ENCODE measurements around the gene HBS1L. TPM values are rescaled to one million over a fixed set of nuclear protein-coding genes. Genes with fewer than 3 reads are reported as not detected.

Gene HBS1L
- polyA plus RNA-seq, 5 donors: 47.2 to 81.1 (median 70.7) TPM

GRCh38 chr6:135004399-135004798, 50.2 kb downstream of the HBS1L start:
- no peak for DNase-seq

GRCh38 chr6:135002974-135003703, 51.5 kb downstream of the HBS1L start:
- no peak for DNase-seq

- no peak for DNase-seq
These were observed 52.3 kb downstream of the HBS1L start for GRCh38 chr6:135002229-135002844.

- DNase-seq: no peak
These were observed 55.5 kb downstream of the HBS1L start for GRCh38 chr6:134999107-134999506.

GRCh38 chr6:134997133-134997995, 57.3 kb downstream of the HBS1L start:
- no peak for DNase-seq

- DNase-seq: no peak
These were observed 59.1 kb downstream of the HBS1L start for GRCh38 chr6:134995536-134995935.

GRCh38 chr6:134994431-134994830, 60.2 kb downstream of the HBS1L start:
- DNase-seq: no peak

GRCh38 chr6:134992155-134992554, 62.5 kb downstream of the HBS1L start:
- DNase-seq: no peak

- no peak for DNase-seq
These were observed 64.4 kb downstream of the HBS1L start for GRCh38 chr6:134990262-134990661.

GRCh38 chr6:134984821-134985220, 69.8 kb downstream of the HBS1L start:
- DNase-seq: no peak

GRCh38 chr6:134983823-134984222, 70.8 kb downstream of the HBS1L start:
- no peak for DNase-seq

- no peak for DNase-seq
These were observed 72.5 kb downstream of the HBS1L start for GRCh38 chr6:134982161-134982560.

GRCh38 chr6:134980846-134981245, 73.8 kb downstream of the HBS1L start:
- no peak for DNase-seq

GRCh38 chr6:134979142-134979541, 75.5 kb downstream of the HBS1L start:
- no peak for DNase-seq

- DNase-seq: no peak
These were observed 80.3 kb downstream of the HBS1L start for GRCh38 chr6:134974370-134974769.

GRCh38 chr6:134967711-134968110, 86.9 kb downstream of the HBS1L start:
- DNase-seq: no peak

GRCh38 chr6:134964451-134965203, 90.0 kb downstream of the HBS1L start:
- no peak for DNase-seq

- no peak for DNase-seq
These were observed 92.2 kb downstream of the HBS1L start for GRCh38 chr6:134962421-134962820.

GRCh38 chr6:134961366-134961765, 93.3 kb downstream of the HBS1L start:
- DNase-seq: no peak

- DNase-seq: no peak
These were observed 95.0 kb downstream of the HBS1L start for GRCh38 chr6:134959603-134960002.

- no peak for DNase-seq
These were observed 97.9 kb downstream of the HBS1L start for GRCh38 chr6:134956676-134957075.

GRCh38 chr6:134956032-134956431, 98.6 kb downstream of the HBS1L start:
- no peak for DNase-seq

Data from right lung (tissue), 5 donors.